Measurements from ENCODE around the gene TYW1B.
"Not testable (repeated sequence)": the region's sequence is repeated elsewhere in the genome, so short reads cannot be mapped to it uniquely, and the experiment has no call there.

DNA sequence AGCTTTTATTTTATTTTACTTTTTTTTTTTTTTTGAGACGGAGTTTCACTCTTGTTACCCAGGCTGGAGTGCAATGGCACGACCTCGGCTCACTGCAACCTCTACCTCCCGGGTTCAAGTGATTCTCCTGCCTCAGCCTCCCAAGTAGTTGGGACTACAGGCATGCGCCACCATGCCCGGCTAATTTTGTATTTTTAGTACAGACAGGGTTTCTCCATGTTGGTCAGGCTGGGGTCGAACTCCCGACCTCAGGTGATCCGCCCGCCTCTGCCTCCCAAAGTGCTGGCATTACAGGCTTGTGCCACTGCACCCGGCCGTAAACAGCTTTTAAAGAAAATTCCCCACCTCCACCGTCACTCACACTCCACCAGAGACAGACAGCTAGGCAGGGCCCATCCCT, 19.5 kb downstream of the TYW1B start:
- not testable (repeated sequence) for TF ChIP-seq POLR2A, EP300, CTCF (IDR thresholded peaks at IDR 0.05)

Data from tibial nerve (tissue), 4 donors.